IMR-90 (cell line): ENCODE results near the gene LAMA4. TPM values are rescaled to one million over a fixed set of nuclear protein-coding genes. Genes with fewer than 3 reads are reported as not detected.

ENCODE experiments used
- ATAC-seq: fragments of 200-7000 bp; cut with Tn5 transposase; 2 replicates; pipeline ENCODE4 v1.9.1; 2020; ENCODE audit warnings: low read depth, mild to moderate bottlenecking, moderate library complexity
- BruUV-seq: library from RNA; stranded (reverse); fragments of 400-500 nt; replicated peaks from 2 replicates; lab custom pipeline; 2021; lab: Mats Ljungman, UMichigan
- CTCF ChIA-PET: fragments of 300-600 bp; formaldehyde crosslinking; extraction: SDS; loops from one replicate; lab custom pipeline; 2021; ENCODE audit warnings: antibody characterized with exemption; lab: Yijun Ruan, JAX
- POLR2A ChIA-PET: fragments of 300-600 bp; sonication (Branson Sonifier 250); formaldehyde crosslinking; loops from one replicate; lab custom pipeline; 2022; ENCODE audit warnings: antibody characterized with exemption; ENCODE audit not compliant: unreplicated experiment; lab: Charles Lee
- DNase-seq: peaks from one replicate; pipeline ENCODE4 v3.0.0; 2013
- H2AFZ ChIP-seq: replicated peaks from 2 replicates; pipeline ENCODE3; 2013; ENCODE audit warnings: low read length, mild to moderate bottlenecking; ENCODE audit not compliant: poor library complexity
- H2AK5ac ChIP-seq: 2 replicates; pipeline ENCODE4 v1.6.1; 2013; ENCODE audit warnings: low read depth, low read length, inconsistent platforms
- H2AK9ac ChIP-seq: replicated peaks from 2 replicates; pipeline ENCODE3; 2013; ENCODE audit warnings: mild to moderate bottlenecking, low read depth, low read length, moderate library complexity; ENCODE audit not compliant: poor library complexity
- H2BK120ac ChIP-seq: 2 replicates; pipeline ENCODE4 v1.6.1; 2013; ENCODE audit warnings: low read depth, low read length, inconsistent platforms
- H2BK15ac ChIP-seq: 3 replicates; pipeline ENCODE4 v1.6.1; 2013; ENCODE audit warnings: low read depth, low read length, inconsistent platforms
- H2BK20ac ChIP-seq: 2 replicates; pipeline ENCODE4 v1.6.1; 2013; ENCODE audit warnings: low read depth, mild to moderate bottlenecking, inconsistent platforms, low read length, moderate library complexity
- H2BK5ac ChIP-seq: 2 replicates; pipeline ENCODE4 v1.6.1; 2013; ENCODE audit warnings: mild to moderate bottlenecking, low read depth, low read length, inconsistent platforms; ENCODE audit not compliant: poor library complexity, severe bottlenecking
- H3K14ac ChIP-seq: replicated peaks from 2 replicates; pipeline ENCODE4 v1.6.1; 2013; ENCODE audit warnings: low read depth, low read length, inconsistent platforms
- H3K18ac ChIP-seq: 2 replicates; pipeline ENCODE4 v1.6.1; 2013; ENCODE audit warnings: low read depth, low read length, control low read depth
- H3K23ac ChIP-seq: 2 replicates; pipeline ENCODE4 v1.6.1; 2013; ENCODE audit warnings: low read depth, low read length, inconsistent platforms
- H3K27ac ChIP-seq: 2 replicates; pipeline ENCODE4 v1.5.1; 2013; ENCODE audit warnings: mild to moderate bottlenecking, control low read depth, low read length; ENCODE audit not compliant: insufficient read depth
- H3K27me3 ChIP-seq: 2 replicates; pipeline ENCODE4 v1.6.1; 2013; ENCODE audit warnings: low read length; ENCODE audit not compliant: control insufficient read depth, insufficient read depth
- H3K36me3 ChIP-seq: 2 replicates; pipeline ENCODE4 v1.6.1; 2013; ENCODE audit warnings: low read length, mixed read lengths; ENCODE audit not compliant: control insufficient read depth, insufficient read depth
- H3K4ac ChIP-seq: 2 replicates; pipeline ENCODE4 v1.6.1; 2013; ENCODE audit warnings: low read depth, low read length, inconsistent platforms
- H3K4me1 ChIP-seq: 2 replicates; pipeline ENCODE4 v1.6.1; 2013; ENCODE audit warnings: low read length, mixed read lengths; ENCODE audit not compliant: control insufficient read depth, insufficient read depth
- H3K4me2 ChIP-seq: 2 replicates; pipeline ENCODE4 v1.6.1; 2013; ENCODE audit warnings: low read depth, mild to moderate bottlenecking, control low read depth, low read length, moderate library complexity
- H3K4me3 ChIP-seq: 2 replicates; pipeline ENCODE4 v1.5.1; 2013; ENCODE audit warnings: low read depth, mild to moderate bottlenecking, control low read depth, low read length, moderate library complexity; ENCODE audit not compliant: insufficient read depth
- H3K56ac ChIP-seq: 2 replicates; pipeline ENCODE4 v1.6.1; 2013; ENCODE audit warnings: low read length, inconsistent platforms; ENCODE audit not compliant: insufficient read depth; ENCODE audit errors: extremely low read depth
- H3K79me1 ChIP-seq, 2 experiments: 2 replicates each; pipeline ENCODE4 v1.6.1; 2013; ENCODE audit warnings: low read length in 2 of 2, inconsistent platforms in 1 of 2, low read depth in 1 of 2
- H3K9ac ChIP-seq: 2 replicates; pipeline ENCODE4 v1.6.1; 2013; ENCODE audit warnings: low read depth, low read length, control low read depth
- H3K9me1 ChIP-seq: 2 replicates; pipeline ENCODE4 v1.6.1; 2013; ENCODE audit warnings: low read length, inconsistent platforms; ENCODE audit not compliant: insufficient read depth
- H3K9me3 ChIP-seq: 2 replicates; pipeline ENCODE4 v1.6.1; 2013; ENCODE audit warnings: low read length; ENCODE audit not compliant: control insufficient read depth, insufficient read depth
- H4K20me1 ChIP-seq: 2 replicates; pipeline ENCODE4 v1.6.1; 2013; ENCODE audit warnings: low read length, inconsistent platforms; ENCODE audit not compliant: insufficient read depth
- H4K5ac ChIP-seq: 2 replicates; pipeline ENCODE4 v1.6.1; 2013; ENCODE audit warnings: mild to moderate bottlenecking, low read depth, low read length, control low read depth
- H4K8ac ChIP-seq, 2 experiments: 2 replicates each; pipeline ENCODE4 v1.6.1; 2013; ENCODE audit warnings: low read depth in 2 of 2, low read length in 2 of 2, control low read depth in 1 of 2, inconsistent platforms in 1 of 2
- H4K91ac ChIP-seq: 2 replicates; pipeline ENCODE4 v1.6.1; 2013; ENCODE audit warnings: low read depth, low read length, inconsistent platforms; ENCODE audit not compliant: insufficient read depth
- BHLHE40 ChIP-seq: fragments of 150-350 bp; IDR thresholded peaks from 2 replicates; pipeline ENCODE4 v1.6.1; 2016; ENCODE audit warnings: mild to moderate bottlenecking, low read depth, low read length
- CEBPB ChIP-seq: IDR thresholded peaks from 2 replicates; pipeline ENCODE4 v1.6.1; 2012; ENCODE audit warnings: low read depth, low read length, improper control_type of control experiment
- FOS ChIP-seq: fragments of 150-350 bp; IDR thresholded peaks from 2 replicates; pipeline ENCODE4 v1.6.1; 2016; ENCODE audit warnings: low read depth, low read length
- MAZ ChIP-seq: IDR thresholded peaks from 2 replicates; pipeline ENCODE4 v1.6.1; 2012; ENCODE audit warnings: low read depth, mild to moderate bottlenecking, low read length, improper control_type of control experiment, moderate library complexity, borderline replicate concordance
- NFE2L2 ChIP-seq: fragments of 150-350 bp; IDR thresholded peaks from 2 replicates; pipeline ENCODE4 v1.6.1; 2016; ENCODE audit warnings: low read depth, mild to moderate bottlenecking, low read length
- POLR2A ChIP-seq: IDR thresholded peaks from 2 replicates; pipeline ENCODE4 v1.6.1; 2012; ENCODE audit warnings: mild to moderate bottlenecking, low read depth, low read length
- RCOR1 ChIP-seq: IDR thresholded peaks from 2 replicates; pipeline ENCODE4 v1.6.1; 2012; ENCODE audit warnings: mild to moderate bottlenecking, low read length, improper control_type of control experiment; ENCODE audit not compliant: insufficient replicate concordance
- SMC3 ChIP-seq: fragments of 150-350 bp; IDR thresholded peaks from 2 replicates; pipeline ENCODE4 v1.6.1; 2016; ENCODE audit warnings: low read depth, mild to moderate bottlenecking, antibody characterized with exemption, low read length, moderate library complexity
- WGBS, 2 experiments: methylation state at CpG; one replicate each; pipeline versions ENCODE4 v1.1.5 to v1.1.7; 2013; ENCODE audit warnings: missing lambda C conversion rate in 2 of 2; ENCODE audit not compliant: insufficient read length in 1 of 2; ENCODE audit errors: extremely low coverage in 2 of 2; 5-methylcytosine and 5-hydroxymethylcytosine counted together
- dilution Hi-C: fragments of 300-500 bp; cut with HindIII; formaldehyde crosslinking; loops from one replicate; pipeline ENCODE4 v1.14.3; 2018; ENCODE audit warnings: low sequenced_read_pairs; ENCODE audit not compliant: unreplicated experiment
- in situ Hi-C: fragments of 300-500 bp; cut with MboI; formaldehyde crosslinking; loops from 3 replicates; pipeline ENCODE4 v1.14.3; 2019; ENCODE audit warnings: low sequenced_read_pairs, inconsistent platforms, mixed read lengths
- intact Hi-C: fragments of 100-400 bp; cut with micrococcal nuclease; formaldehyde crosslinking; loops from 2 replicates; pipeline ENCODE4 v1.10.0; 2022
- polyA plus RNA-seq, 3 experiments: library from polyadenylated mRNA; depleted of rRNA; stranded (reverse); fragments of >200 nt; gene quantifications; 2 replicates each; pipeline ENCODE4 v1.2.3, GENCODE V29; 2012; ENCODE audit warnings: low replicate concordance in 1 of 3
- total RNA-seq: library from RNA; depleted of rRNA; stranded (reverse); fragments of >200 nt; gene quantifications from 2 replicates; pipeline ENCODE4 v1.2.3, GENCODE V29; 2012
- TF ChIP-seq, protein P1 (sequence below): fragments of 150-350 bp; IDR thresholded peaks from 2 replicates; pipeline ENCODE4 v1.6.1; 2017; ENCODE audit warnings: mild to moderate bottlenecking, antibody characterized with exemption, low read length, low read depth
- TF ChIP-seq, protein P2 (sequence below): fragments of 150-350 bp; IDR thresholded peaks from 2 replicates; pipeline ENCODE4 v1.6.1; 2016; ENCODE audit warnings: low read depth, mild to moderate bottlenecking, low read length, moderate library complexity, borderline replicate concordance

The LAMA4 gene
- total and polyA plus RNA-seq, 2 of the 4 experiments (the other 2 are of a cell fraction): 33.9 to 35.8 TPM

DNA sequence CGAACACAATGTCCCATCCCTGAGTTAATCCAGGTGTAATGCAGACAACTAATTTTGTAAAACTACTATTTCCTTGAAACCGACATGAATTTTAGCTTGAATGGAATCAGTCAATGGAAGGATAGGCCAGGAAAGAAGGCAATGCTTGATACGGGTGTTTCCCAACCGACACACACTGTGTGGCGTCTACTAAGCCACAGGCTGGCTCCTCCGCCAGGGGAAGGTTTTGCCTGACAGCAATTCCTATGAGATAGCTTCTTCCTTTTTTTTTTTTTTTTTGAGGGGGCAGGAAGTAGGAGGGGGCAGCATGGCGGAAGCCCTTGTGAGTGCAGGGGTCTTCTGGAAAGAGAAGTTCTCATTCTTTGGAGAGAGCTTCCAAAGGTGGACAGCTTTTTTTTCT lies 12.0 kb upstream of the LAMA4 start:
- ChIA-PET POLR2A (no interaction called here), CTCF (interaction anchor here (0.6 kb wide), 1 partner anchor 13 kb away, joined by 3 read pairs; no protein-coding TSS in a partner anchor)
- intact Hi-C loops (no loop called here), in situ Hi-C loops (no loop called here), dilution Hi-C loops (no loop called here)
- ATAC-seq (no peak), DNase-seq (no peak)
- no peaks in the 10 kb centered on the region for H3K36me3 ChIP-seq
- no peak overlapping the region for H2BK5ac ChIP-seq
- H3K79me1 ChIP-seq: no peaks in the 10 kb centered on the region
- H3K4me2 ChIP-seq: no peak overlapping the region
- H3K4me1 ChIP-seq: no peaks in the 10 kb centered on the region; the same call in 1 of the 2 replicates
- no peak overlapping the region for H3K23ac ChIP-seq
- no peak overlapping the region for H2BK120ac ChIP-seq
- H4K20me1 ChIP-seq: no peaks in the 10 kb centered on the region
- H4K91ac ChIP-seq: no peak overlapping the region
- no peak overlapping the region for H3K4ac ChIP-seq
- H4K5ac ChIP-seq: no peak overlapping the region
- H3K9ac ChIP-seq: no peak overlapping the region
- no peaks in the 10 kb centered on the region for H3K9me1 ChIP-seq
- no peak overlapping the region for H4K8ac ChIP-seq
- WGBS, 2 experiments: 83% methylated on average over 1 of the region's 7 CpGs; no CpG with 5 or more reads in 1 of the 2 experiments
- H3K27ac ChIP-seq: no peak overlapping the region
- H2BK20ac ChIP-seq: no peak overlapping the region
- H3K9me3 ChIP-seq: no peaks in the 10 kb centered on the region
- no peaks in the 10 kb centered on the region for H3K27me3 ChIP-seq
- H3K56ac ChIP-seq: no peak overlapping the region
- H2AK9ac ChIP-seq: no peak overlapping the region
- BruUV-seq: no TSS peak
- no peak overlapping the region for H3K14ac ChIP-seq
- H2BK15ac ChIP-seq: no peak overlapping the region
- H3K4me3 ChIP-seq: no peak overlapping the region
- no peak overlapping the region for H2AK5ac ChIP-seq
- H2AFZ ChIP-seq: no peak overlapping the region
- no peak overlapping the region for H3K18ac ChIP-seq
- no peak for TF ChIP-seq BHLHE40
- no peak for TF ChIP-seq MAZ
- no peak for TF ChIP-seq FOS
- TF ChIP-seq SMC3: no peak
- TF ChIP-seq CEBPB: no peak
- no peak for TF ChIP-seq NFE2L2
- TF ChIP-seq RCOR1: no peak
- TF ChIP-seq, protein P1, sequence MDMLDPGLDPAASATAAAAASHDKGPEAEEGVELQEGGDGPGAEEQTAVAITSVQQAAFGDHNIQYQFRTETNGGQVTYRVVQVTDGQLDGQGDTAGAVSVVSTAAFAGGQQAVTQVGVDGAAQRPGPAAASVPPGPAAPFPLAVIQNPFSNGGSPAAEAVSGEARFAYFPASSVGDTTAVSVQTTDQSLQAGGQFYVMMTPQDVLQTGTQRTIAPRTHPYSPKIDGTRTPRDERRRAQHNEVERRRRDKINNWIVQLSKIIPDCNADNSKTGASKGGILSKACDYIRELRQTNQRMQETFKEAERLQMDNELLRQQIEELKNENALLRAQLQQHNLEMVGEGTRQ: no peak
- TF ChIP-seq POLR2A: no peak
- TF ChIP-seq, protein P2, sequence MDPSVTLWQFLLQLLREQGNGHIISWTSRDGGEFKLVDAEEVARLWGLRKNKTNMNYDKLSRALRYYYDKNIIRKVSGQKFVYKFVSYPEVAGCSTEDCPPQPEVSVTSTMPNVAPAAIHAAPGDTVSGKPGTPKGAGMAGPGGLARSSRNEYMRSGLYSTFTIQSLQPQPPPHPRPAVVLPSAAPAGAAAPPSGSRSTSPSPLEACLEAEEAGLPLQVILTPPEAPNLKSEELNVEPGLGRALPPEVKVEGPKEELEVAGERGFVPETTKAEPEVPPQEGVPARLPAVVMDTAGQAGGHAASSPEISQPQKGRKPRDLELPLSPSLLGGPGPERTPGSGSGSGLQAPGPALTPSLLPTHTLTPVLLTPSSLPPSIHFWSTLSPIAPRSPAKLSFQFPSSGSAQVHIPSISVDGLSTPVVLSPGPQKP: no peak
